GM18526 (cell line): ENCODE data around the gene AXIN2.

Experiments
- POLR2A ChIP-seq: IDR thresholded peaks from 3 replicates; pipeline ENCODE4 v1.6.1; 2011; ENCODE audit not compliant: insufficient read length; ENCODE audit errors: extremely low read depth

AXIN2 gene

GRCh38 chr17:65552214-65552613 lies 9.2 kb downstream of the AXIN2 start:
- no peak for TF ChIP-seq POLR2A

- TF ChIP-seq POLR2A: no peak
Measured at GRCh38 chr17:65551267-65552040, 10.0 kb downstream of the AXIN2 start.

- no peak for TF ChIP-seq POLR2A
Measured at GRCh38 chr17:65550758-65551157, 10.7 kb downstream of the AXIN2 start.

DNA sequence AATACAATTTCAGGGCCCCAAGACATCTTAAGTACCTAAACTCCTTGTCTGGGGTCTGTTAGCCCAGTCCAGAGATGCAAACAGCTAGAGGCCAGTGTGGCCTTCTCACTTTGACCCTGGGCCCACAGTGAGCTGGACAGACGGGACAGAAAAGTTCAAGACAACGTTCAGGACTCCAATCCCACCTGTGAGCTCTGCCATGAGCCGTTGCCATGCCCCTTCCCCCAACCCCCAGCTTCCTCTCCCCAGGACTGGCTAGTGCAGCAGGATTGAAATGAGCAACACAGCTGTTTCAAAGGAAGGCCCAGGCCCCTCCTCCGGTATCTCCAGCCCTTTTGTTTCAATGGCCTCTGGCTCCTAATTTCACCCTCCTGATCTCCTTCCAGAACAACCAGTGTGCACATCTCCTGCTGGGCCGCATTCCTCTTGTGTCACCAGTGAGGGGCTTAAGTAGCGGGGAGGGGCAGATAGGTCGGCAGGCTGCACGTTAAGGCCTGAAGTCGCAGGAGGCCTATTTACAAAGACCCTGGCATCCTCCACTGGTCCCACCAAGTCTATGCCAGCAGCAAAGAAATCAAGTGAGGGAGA lies 11.3 kb downstream of the AXIN2 start:
- no peak for TF ChIP-seq POLR2A

GRCh38 chr17:65548269-65548969 lies 13.0 kb downstream of the AXIN2 start:
- no peak for TF ChIP-seq POLR2A

DNA sequence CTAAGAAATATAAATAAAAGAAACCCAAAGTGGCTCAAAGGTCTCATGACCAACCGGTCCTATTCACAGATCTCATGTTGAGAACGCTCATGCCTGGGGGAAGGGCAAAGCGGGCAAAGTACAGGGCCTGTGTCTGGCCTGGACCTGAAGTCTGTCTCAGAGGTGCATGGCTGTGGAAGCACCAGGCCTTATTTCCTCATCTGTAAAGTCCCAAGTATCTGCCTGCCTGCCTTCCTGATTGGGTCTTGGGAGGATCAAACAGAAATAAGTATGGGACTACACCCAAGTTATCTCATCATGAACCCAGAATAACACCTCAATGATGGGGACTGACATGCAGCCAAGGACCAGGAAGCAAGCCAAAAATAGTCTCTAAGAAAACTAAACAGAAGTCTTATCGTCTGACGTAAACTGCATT lies 14.2 kb downstream of the AXIN2 start:
- TF ChIP-seq POLR2A: no peak

GRCh38 chr17:65546579-65546978 lies 14.9 kb downstream of the AXIN2 start:
- no peak for TF ChIP-seq POLR2A

DNA sequence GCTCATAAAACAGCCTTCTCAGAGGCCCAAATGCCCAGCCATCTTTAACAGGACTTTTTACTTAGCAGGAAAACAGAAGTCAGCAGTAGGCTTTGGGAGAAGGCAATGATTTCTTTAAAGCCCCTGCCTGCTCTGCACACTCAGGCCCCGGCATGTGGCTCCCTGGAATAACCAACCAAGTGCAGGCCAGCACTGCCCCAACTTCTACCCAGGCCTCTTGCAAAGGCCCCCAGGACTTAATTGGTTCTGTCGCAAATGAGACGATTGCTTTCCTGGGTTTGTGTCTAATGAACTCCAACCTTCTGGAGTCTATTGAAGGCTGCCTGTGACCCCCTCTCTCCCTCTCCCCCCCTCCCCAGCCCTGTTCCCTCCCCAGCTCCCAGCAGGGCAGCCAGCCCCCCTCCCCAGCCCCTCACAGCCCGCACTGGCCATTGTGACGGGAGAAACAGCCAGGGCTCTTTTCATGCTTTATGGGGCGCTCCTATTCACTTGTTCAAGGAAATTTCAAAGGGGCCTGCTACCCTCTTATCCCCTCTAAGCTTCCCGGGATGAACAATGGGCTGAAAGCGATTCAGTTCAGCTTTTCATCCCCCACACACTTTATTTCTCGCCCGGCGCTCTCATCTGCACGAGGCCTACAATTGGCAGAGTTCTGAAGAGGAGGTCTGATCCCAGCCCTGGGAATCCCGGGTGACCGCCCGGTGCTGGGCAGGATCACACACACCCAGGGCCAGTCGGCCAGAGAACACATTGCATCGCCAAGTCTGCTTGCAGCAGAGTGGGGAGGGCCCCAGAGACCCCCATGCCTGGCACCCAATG lies 15.5 kb downstream of the AXIN2 start:
- TF ChIP-seq POLR2A: no peak

DNA sequence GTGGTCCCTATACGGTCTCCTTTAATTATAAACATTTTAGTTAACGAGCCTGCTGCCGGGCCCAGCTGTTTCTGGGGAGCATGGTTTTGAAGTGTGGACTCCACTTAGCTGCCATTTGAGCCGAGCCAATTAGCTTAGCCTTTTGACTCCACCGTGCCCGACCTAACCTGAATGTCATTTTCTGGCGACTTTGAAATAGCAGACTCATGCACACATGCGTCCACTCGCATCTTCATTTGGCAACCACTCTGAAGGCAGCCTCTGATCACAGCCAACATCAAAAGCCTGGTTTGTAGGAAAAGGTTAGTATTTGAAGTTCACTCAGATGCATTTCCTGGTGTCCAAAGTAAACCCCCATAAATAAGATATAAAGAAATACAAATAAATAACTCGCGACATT lies 16.8 kb downstream of the AXIN2 start:
- TF ChIP-seq POLR2A: no peak

- TF ChIP-seq POLR2A: no peak
Measured at GRCh38 chr17:65542610-65543009, 18.8 kb downstream of the AXIN2 start.

DNA sequence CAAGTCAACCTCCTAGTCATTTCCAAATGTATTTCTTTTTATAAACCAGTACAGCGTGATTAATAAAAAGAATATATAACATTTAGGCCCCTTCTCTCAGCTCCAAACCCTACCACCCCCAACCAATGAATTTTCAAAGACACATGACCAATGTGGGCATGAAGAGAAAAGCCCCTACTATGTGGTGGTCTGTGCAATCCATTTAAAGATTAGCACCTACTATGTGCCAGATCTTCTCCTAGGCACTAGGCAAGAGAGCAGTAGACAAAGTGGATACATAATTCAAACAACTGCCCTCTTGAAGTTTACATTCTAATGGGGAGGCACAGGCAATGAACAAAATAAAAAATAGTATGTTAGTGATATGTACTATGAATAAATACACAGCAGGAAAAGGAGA lies 19.4 kb downstream of the AXIN2 start:
- TF ChIP-seq POLR2A: no peak

GRCh38 chr17:65541453-65541852 lies 20.0 kb downstream of the AXIN2 start:
- no peak for TF ChIP-seq POLR2A

- no peak for TF ChIP-seq POLR2A
Measured at GRCh38 chr17:65539630-65540266, 21.7 kb downstream of the AXIN2 start.

- TF ChIP-seq POLR2A: no peak
Measured at GRCh38 chr17:65538675-65539529, 22.5 kb downstream of the AXIN2 start.
